ENCODE results near the gene COLGALT1.
A peak's percentile ranks its signal among the peaks of the same experiment; 100 is the strongest.
"Not testable (repeated sequence)": the region's sequence is repeated elsewhere in the genome, so short reads cannot be mapped to it uniquely, and the experiment has no call there.

The COLGALT1 gene

GRCh38 chr19:17542042-17542441 is 13.4 kb upstream of the COLGALT1 start:
- H4K20me1 ChIP-seq, result peaks cover 13% of the 10 kb centered on the region; the same call in 1 of the 2 replicates
- H3K4me1 ChIP-seq, result peaks cover 95% of the 10 kb centered on the region
- no peak overlapping the region for H3K9ac ChIP-seq
- H3K4me2 ChIP-seq, result no peak overlapping the region
- H3K9me3 ChIP-seq, result no peaks in the 10 kb centered on the region
- H3K27me3 ChIP-seq, result no peaks in the 10 kb centered on the region
- H3K36me3 ChIP-seq, result peaks cover 41% of the 10 kb centered on the region
- no peak for TF ChIP-seq Cebpa-rat (IDR thresholded peaks at IDR 0.05)
- H3K27ac ChIP-seq, result peak overlapping the region; percentile 85; the same call in 1 of the 2 replicates
- no peak overlapping the region for H3K4me3 ChIP-seq

- Histone ChIP-seq H3K27me3 (no peaks in the 10 kb centered on the region), H3K9me3 (no peaks in the 10 kb centered on the region), H3K4me3 (no peak overlapping the region), H3K9ac (no peak overlapping the region), H3K27ac (peak overlapping the region; percentile 85), H3K4me2 (peak overlapping the region; percentile 86; the same call in 1 of the 2 replicates), H4K20me1 (peaks cover 10% of the 10 kb centered on the region; the same call in 1 of the 2 replicates), H3K36me3 (peaks cover 37% of the 10 kb centered on the region), H3K4me1 (peaks cover 94% of the 10 kb centered on the region)
- TF ChIP-seq Cebpa-rat (IDR thresholded peaks at IDR 0.05), result no peak
Observed at GRCh38 chr19:17542793-17543582, 12.5 kb upstream of the COLGALT1 start.

- Histone ChIP-seq H3K27me3 (no peaks in the 10 kb centered on the region), H3K4me2 (peak overlapping the region; percentile 86), H3K27ac (peak overlapping the region; percentile 85), H3K4me1 (peaks cover 94% of the 10 kb centered on the region), H3K9ac (no peak overlapping the region), H3K36me3 (peaks cover 42% of the 10 kb centered on the region), H4K20me1 (peaks cover 4% of the 10 kb centered on the region; the same call in 1 of the 2 replicates), H3K9me3 (no peaks in the 10 kb centered on the region), H3K4me3 (no peak overlapping the region)
- TF ChIP-seq Cebpa-rat (IDR thresholded peaks at IDR 0.05), result no peak
Observed at GRCh38 chr19:17543986-17544385, 11.5 kb upstream of the COLGALT1 start.

- Histone ChIP-seq H3K36me3 (peaks cover 46% of the 10 kb centered on the region), H3K9ac (no peak overlapping the region)
- TF ChIP-seq Cebpa-rat (IDR thresholded peaks at IDR 0.05), result no peak
Observed at GRCh38 chr19:17544418-17544817, 11.0 kb upstream of the COLGALT1 start.

GRCh38 chr19:17548145-17548544 is 7.3 kb upstream of the COLGALT1 start:
- H3K4me3 ChIP-seq, result no peak overlapping the region
- H3K27me3 ChIP-seq, result no peaks in the 10 kb centered on the region
- H3K4me1 ChIP-seq, result peaks cover 95% of the 10 kb centered on the region

More at GRCh38 chr19:17544418-17544817, 11.0 kb upstream of the COLGALT1 start:
- no peaks in the 10 kb centered on the region; the same call in 1 of the 2 replicates for H4K20me1 ChIP-seq
- peak overlapping the region; percentile 85 for H3K27ac ChIP-seq
- no peak overlapping the region for H3K4me3 ChIP-seq
- no peaks in the 10 kb centered on the region for H3K27me3 ChIP-seq
- peak overlapping the region; percentile 86 for H3K4me2 ChIP-seq
- peaks cover 94% of the 10 kb centered on the region for H3K4me1 ChIP-seq
- H3K9me3 ChIP-seq, result no peaks in the 10 kb centered on the region

GRCh38 chr19:17549085-17549740 is 6.2 kb upstream of the COLGALT1 start:
- Histone ChIP-seq H3K4me2 (peak overlapping the region; percentile 53), H3K27me3 (no peaks in the 10 kb centered on the region), H3K27ac (peak overlapping the region; percentile 68), H3K9ac (no peak overlapping the region), H3K4me3 (no peak overlapping the region), H3K4me1 (peaks cover 95% of the 10 kb centered on the region), H4K20me1 (no peaks in the 10 kb centered on the region), H3K9me3 (no peaks in the 10 kb centered on the region), H3K36me3 (peaks cover 41% of the 10 kb centered on the region)
- no peak for TF ChIP-seq Cebpa-rat (IDR thresholded peaks at IDR 0.05)

More at GRCh38 chr19:17548145-17548544, 7.3 kb upstream of the COLGALT1 start:
- H3K9ac ChIP-seq, result no peak overlapping the region
- no peaks in the 10 kb centered on the region for H4K20me1 ChIP-seq
- peaks cover 49% of the 10 kb centered on the region for H3K36me3 ChIP-seq
- H3K4me2 ChIP-seq, result peak overlapping the region; percentile 53
- no peak for TF ChIP-seq Cebpa-rat (IDR thresholded peaks at IDR 0.05)
- H3K27ac ChIP-seq, result peak overlapping the region; percentile 59
- H3K9me3 ChIP-seq, result no peaks in the 10 kb centered on the region

- H3K36me3 ChIP-seq, result peaks cover 34% of the 10 kb centered on the region
- H3K27ac ChIP-seq, result no peak overlapping the region
- H3K4me1 ChIP-seq, result peaks cover 95% of the 10 kb centered on the region
- no peak overlapping the region for H3K9ac ChIP-seq
- H3K9me3 ChIP-seq, result no peaks in the 10 kb centered on the region
- H3K4me2 ChIP-seq, result no peak overlapping the region
- no peaks in the 10 kb centered on the region for H4K20me1 ChIP-seq
- no peaks in the 10 kb centered on the region for H3K27me3 ChIP-seq
- no peak overlapping the region for H3K4me3 ChIP-seq
- no peak for TF ChIP-seq Cebpa-rat (IDR thresholded peaks at IDR 0.05)
Observed at GRCh38 chr19:17550076-17550667, 5.3 kb upstream of the COLGALT1 start.

GRCh38 chr19:17552735-17553134 is 2.7 kb upstream of the COLGALT1 start:
- H3K4me3 ChIP-seq, result peak overlapping the region; percentile 38; the same call in 1 of the 2 replicates
- peaks cover 40% of the 10 kb centered on the region for H3K36me3 ChIP-seq
- H4K20me1 ChIP-seq, result peaks cover 16% of the 10 kb centered on the region
- H3K27me3 ChIP-seq, H3K9me3 ChIP-seq: not testable (repeated sequence)
- H3K27ac ChIP-seq, result peak overlapping the region; percentile 87
- peak overlapping the region; percentile 65 for H3K9ac ChIP-seq
- H3K4me2 ChIP-seq, result peak overlapping the region; percentile 87
- H3K4me1 ChIP-seq, result peaks cover 86% of the 10 kb centered on the region

GRCh38 chr19:17553256-17553655 is 2.2 kb upstream of the COLGALT1 start:
- Histone ChIP-seq H3K4me1 (peaks cover 84% of the 10 kb centered on the region), H3K36me3 (peaks cover 40% of the 10 kb centered on the region), H3K9ac (peak overlapping the region; percentile 65), H3K9me3 (no peaks in the 10 kb centered on the region), H3K27ac (peak overlapping the region; percentile 87), H3K4me2 (peak overlapping the region; percentile 87), H3K27me3 (no peaks in the 10 kb centered on the region), H4K20me1 (peaks cover 17% of the 10 kb centered on the region), H3K4me3 (peak overlapping the region; percentile 38; the same call in 1 of the 2 replicates)
- no peak for TF ChIP-seq Cebpa-rat (IDR thresholded peaks at IDR 0.05)
